GM19397 (cell line): Measurements from ENCODE around the gene NCOA7.
"Not testable (repeated sequence)": the region's sequence is repeated elsewhere in the genome, so short reads cannot be mapped to it uniquely, and the experiment has no call there.

ENCODE experiments used
- ATAC-seq: cut with Tn5 transposase; IDR thresholded peaks from one replicate; pipeline ENCODE4 v1.9.1; 2021; ENCODE audit warnings: mild to moderate bottlenecking, moderate library complexity; ENCODE audit not compliant: unreplicated experiment

NCOA7 gene

GRCh38 chr6:125865015-125865414 is 74.3 kb downstream of the NCOA7 start:
- ATAC-seq = no peak

- no peak for ATAC-seq
These were observed 75.7 kb downstream of the NCOA7 start for GRCh38 chr6:125866433-125866832.

GRCh38 chr6:125867483-125867942 is 76.8 kb downstream of the NCOA7 start:
- ATAC-seq = no peak

- no peak for ATAC-seq
These were observed 77.5 kb downstream of the NCOA7 start for GRCh38 chr6:125868252-125868651.

GRCh38 chr6:125868678-125869395 is 78.1 kb downstream of the NCOA7 start:
- no peak for ATAC-seq

GRCh38 chr6:125869427-125869826 is 78.7 kb downstream of the NCOA7 start:
- ATAC-seq = no peak

- ATAC-seq = no peak
These were observed 80.6 kb downstream of the NCOA7 start for GRCh38 chr6:125871365-125871764.

- no peak for ATAC-seq
These were observed 81.6 kb downstream of the NCOA7 start for GRCh38 chr6:125872259-125872921.

GRCh38 chr6:125882243-125882642 is 91.5 kb downstream of the NCOA7 start:
- no peak for ATAC-seq

- no peak for ATAC-seq
These were observed 94.0 kb downstream of the NCOA7 start for GRCh38 chr6:125884634-125885371.

GRCh38 chr6:125886021-125886420 is 95.3 kb downstream of the NCOA7 start:
- ATAC-seq = no peak

- ATAC-seq = no peak
These were observed 96.2 kb downstream of the NCOA7 start for GRCh38 chr6:125886914-125887313.

GRCh38 chr6:125887372-125887771 is 96.6 kb downstream of the NCOA7 start:
- ATAC-seq = no peak

GRCh38 chr6:125888989-125889656 is 98.4 kb downstream of the NCOA7 start:
- no peak for ATAC-seq

GRCh38 chr6:125899726-125900182 is 109.0 kb downstream of the NCOA7 start:
- no peak for ATAC-seq

GRCh38 chr6:125904871-125905270 is 114.1 kb downstream of the NCOA7 start:
- peak; percentile 77 for ATAC-seq

- no peak for ATAC-seq
These were observed 115.6 kb downstream of the NCOA7 start for GRCh38 chr6:125906158-125906998.

GRCh38 chr6:125910527-125910926 is 119.8 kb downstream of the NCOA7 start:
- ATAC-seq = peak; percentile 97

GRCh38 chr6:125911051-125911451 is 120.3 kb downstream of the NCOA7 start:
- ATAC-seq = not testable (repeated sequence)

GRCh38 chr6:125912430-125912829 is 121.7 kb downstream of the NCOA7 start:
- ATAC-seq = not testable (repeated sequence)
